ENCODE measurements around the gene NSDHL.
A peak's percentile ranks its signal among the peaks of the same experiment; 100 is the strongest.
"Not testable (repeated sequence)": the region's sequence is repeated elsewhere in the genome, so short reads cannot be mapped to it uniquely, and the experiment has no call there.

Gene NSDHL

GRCh38 chrX:152902502-152902820 is 71.6 kb downstream of the NSDHL start:
- no peaks in the 10 kb centered on the region for H3K27me3 ChIP-seq (ENCODE audit: insufficient read depth, low read length)

GRCh38 chrX:152903589-152903988 is 72.7 kb downstream of the NSDHL start:
- no peaks in the 10 kb centered on the region for H3K27me3 ChIP-seq (ENCODE audit: insufficient read depth, low read length)
- peaks cover 22% of the 10 kb centered on the region for H3K4me1 ChIP-seq (ENCODE audit: control insufficient read depth, insufficient read depth, low read length, unreplicated experiment)
- no peak overlapping the region for H3K27ac ChIP-seq (ENCODE audit: low read depth, low read length)

More at GRCh38 chrX:152902502-152902820, 71.6 kb downstream of the NSDHL start:
- H2AFZ ChIP-seq (ENCODE audit: low read length, unreplicated experiment): no peak overlapping the region
- H3K79me2 ChIP-seq (ENCODE audit: control insufficient read depth, insufficient read depth, low read length, unreplicated experiment): peaks cover 23% of the 10 kb centered on the region
- peaks cover 22% of the 10 kb centered on the region for H3K4me1 ChIP-seq (ENCODE audit: control insufficient read depth, insufficient read depth, low read length, unreplicated experiment)
- no peaks in the 10 kb centered on the region for H3K36me3 ChIP-seq (ENCODE audit: insufficient read depth, low read length)
- no peak overlapping the region for H3K27ac ChIP-seq (ENCODE audit: low read depth, low read length)
- no peak overlapping the region for H3K4me3 ChIP-seq (ENCODE audit: low read depth, low read length)

GRCh38 chrX:152904151-152905080 is 73.6 kb downstream of the NSDHL start:
- peaks cover 22% of the 10 kb centered on the region for H3K4me1 ChIP-seq (ENCODE audit: control insufficient read depth, insufficient read depth, low read length, unreplicated experiment)
- H2AFZ ChIP-seq (ENCODE audit: low read length, unreplicated experiment): peak overlapping the region; percentile 12
- H3K79me2 ChIP-seq (ENCODE audit: control insufficient read depth, insufficient read depth, low read length, unreplicated experiment): peaks cover 20% of the 10 kb centered on the region

More at GRCh38 chrX:152903589-152903988, 72.7 kb downstream of the NSDHL start:
- peaks cover 20% of the 10 kb centered on the region for H3K79me2 ChIP-seq (ENCODE audit: control insufficient read depth, insufficient read depth, low read length, unreplicated experiment)
- no peaks in the 10 kb centered on the region for H3K36me3 ChIP-seq (ENCODE audit: insufficient read depth, low read length)
- H2AFZ ChIP-seq (ENCODE audit: low read length, unreplicated experiment): no peak overlapping the region
- no peak overlapping the region for H3K4me3 ChIP-seq (ENCODE audit: low read depth, low read length)

GRCh38 chrX:152905081-152905420 is 74.2 kb downstream of the NSDHL start:
- no peak overlapping the region for H2AFZ ChIP-seq (ENCODE audit: low read length, unreplicated experiment)
- H3K4me1 ChIP-seq (ENCODE audit: control insufficient read depth, insufficient read depth, low read length, unreplicated experiment): peaks cover 22% of the 10 kb centered on the region
- no peaks in the 10 kb centered on the region for H3K27me3 ChIP-seq (ENCODE audit: insufficient read depth, low read length)
- H3K4me3 ChIP-seq (ENCODE audit: low read depth, low read length): no peak overlapping the region
- no peaks in the 10 kb centered on the region for H3K36me3 ChIP-seq (ENCODE audit: insufficient read depth, low read length)
- H3K27ac ChIP-seq (ENCODE audit: low read depth, low read length): no peak overlapping the region
- peaks cover 16% of the 10 kb centered on the region for H3K79me2 ChIP-seq (ENCODE audit: control insufficient read depth, insufficient read depth, low read length, unreplicated experiment)

More at GRCh38 chrX:152904151-152905080, 73.6 kb downstream of the NSDHL start:
- Histone ChIP-seq H3K4me3 (ENCODE audit: low read depth, low read length) (no peak overlapping the region), H3K27ac (ENCODE audit: low read depth, low read length) (peak overlapping the region; percentile 1; the same call in 1 of the 2 replicates), H3K36me3 (ENCODE audit: insufficient read depth, low read length) (no peaks in the 10 kb centered on the region), H3K27me3 (ENCODE audit: insufficient read depth, low read length) (no peaks in the 10 kb centered on the region)

- H3K79me2 ChIP-seq (ENCODE audit: control insufficient read depth, insufficient read depth, low read length, unreplicated experiment): peaks cover 5% of the 10 kb centered on the region
- no peak overlapping the region for H3K27ac ChIP-seq (ENCODE audit: low read depth, low read length)
- no peaks in the 10 kb centered on the region for H3K36me3 ChIP-seq (ENCODE audit: insufficient read depth, low read length)
- H3K4me3 ChIP-seq (ENCODE audit: low read depth, low read length): no peak overlapping the region
- H3K27me3 ChIP-seq (ENCODE audit: insufficient read depth, low read length): no peaks in the 10 kb centered on the region
- H2AFZ ChIP-seq (ENCODE audit: low read length, unreplicated experiment): no peak overlapping the region
- peaks cover 10% of the 10 kb centered on the region for H3K4me1 ChIP-seq (ENCODE audit: control insufficient read depth, insufficient read depth, low read length, unreplicated experiment)
Observed at GRCh38 chrX:152907084-152907651, 76.3 kb downstream of the NSDHL start.

GRCh38 chrX:152908486-152908885 is 77.6 kb downstream of the NSDHL start:
- H3K27ac ChIP-seq (ENCODE audit: low read depth, low read length): no peak overlapping the region
- H3K4me1 ChIP-seq (ENCODE audit: control insufficient read depth, insufficient read depth, low read length, unreplicated experiment): peaks cover 6% of the 10 kb centered on the region
- H2AFZ ChIP-seq (ENCODE audit: low read length, unreplicated experiment): no peak overlapping the region
- H3K79me2 ChIP-seq (ENCODE audit: control insufficient read depth, insufficient read depth, low read length, unreplicated experiment): peaks cover 2% of the 10 kb centered on the region
- no peaks in the 10 kb centered on the region for H3K27me3 ChIP-seq (ENCODE audit: insufficient read depth, low read length)
- H3K4me3 ChIP-seq (ENCODE audit: low read depth, low read length): no peak overlapping the region
- no peaks in the 10 kb centered on the region for H3K36me3 ChIP-seq (ENCODE audit: insufficient read depth, low read length)

GRCh38 chrX:152910018-152910417 is 79.2 kb downstream of the NSDHL start:
- H3K27me3 ChIP-seq (ENCODE audit: insufficient read depth, low read length); H3K4me3 ChIP-seq (ENCODE audit: low read depth, low read length); H3K79me2 ChIP-seq (ENCODE audit: control insufficient read depth, insufficient read depth, low read length, unreplicated experiment); H3K36me3 ChIP-seq (ENCODE audit: insufficient read depth, low read length); H3K4me1 ChIP-seq (ENCODE audit: control insufficient read depth, insufficient read depth, low read length, unreplicated experiment); H3K27ac ChIP-seq (ENCODE audit: low read depth, low read length); H2AFZ ChIP-seq (ENCODE audit: low read length, unreplicated experiment): not testable (repeated sequence)

- H3K4me1 ChIP-seq (ENCODE audit: control insufficient read depth, insufficient read depth, low read length, unreplicated experiment): peaks cover 9% of the 10 kb centered on the region
- no peaks in the 10 kb centered on the region for H3K27me3 ChIP-seq (ENCODE audit: insufficient read depth, low read length)
- no peaks in the 10 kb centered on the region for H3K36me3 ChIP-seq (ENCODE audit: insufficient read depth, low read length)
- no peak overlapping the region for H2AFZ ChIP-seq (ENCODE audit: low read length, unreplicated experiment)
- H3K27ac ChIP-seq (ENCODE audit: low read depth, low read length): no peak overlapping the region
- H3K4me3 ChIP-seq (ENCODE audit: low read depth, low read length): no peak overlapping the region
- H3K79me2 ChIP-seq (ENCODE audit: control insufficient read depth, insufficient read depth, low read length, unreplicated experiment): no peaks in the 10 kb centered on the region
Observed at GRCh38 chrX:152912106-152912505, 81.2 kb downstream of the NSDHL start.

- peaks cover 9% of the 10 kb centered on the region for H3K4me1 ChIP-seq (ENCODE audit: control insufficient read depth, insufficient read depth, low read length, unreplicated experiment)
- no peak overlapping the region for H3K4me3 ChIP-seq (ENCODE audit: low read depth, low read length)
- no peaks in the 10 kb centered on the region for H3K36me3 ChIP-seq (ENCODE audit: insufficient read depth, low read length)
- no peaks in the 10 kb centered on the region for H3K27me3 ChIP-seq (ENCODE audit: insufficient read depth, low read length)
- H3K79me2 ChIP-seq (ENCODE audit: control insufficient read depth, insufficient read depth, low read length, unreplicated experiment): no peaks in the 10 kb centered on the region
- no peak overlapping the region for H2AFZ ChIP-seq (ENCODE audit: low read length, unreplicated experiment)
- H3K27ac ChIP-seq (ENCODE audit: low read depth, low read length): no peak overlapping the region
Observed at GRCh38 chrX:152912641-152913040, 81.8 kb downstream of the NSDHL start.

GRCh38 chrX:152913346-152913745 is 82.5 kb downstream of the NSDHL start:
- H3K4me3 ChIP-seq (ENCODE audit: low read depth, low read length): no peak overlapping the region
- H3K27ac ChIP-seq (ENCODE audit: low read depth, low read length): no peak overlapping the region
- H2AFZ ChIP-seq (ENCODE audit: low read length, unreplicated experiment): no peak overlapping the region

GRCh38 chrX:152913910-152914309 is 83.0 kb downstream of the NSDHL start:
- H3K79me2 ChIP-seq (ENCODE audit: control insufficient read depth, insufficient read depth, low read length, unreplicated experiment): no peaks in the 10 kb centered on the region
- peaks cover 9% of the 10 kb centered on the region for H3K4me1 ChIP-seq (ENCODE audit: control insufficient read depth, insufficient read depth, low read length, unreplicated experiment)
- H3K36me3 ChIP-seq (ENCODE audit: insufficient read depth, low read length): no peaks in the 10 kb centered on the region
- H3K27me3 ChIP-seq (ENCODE audit: insufficient read depth, low read length): no peaks in the 10 kb centered on the region
- H3K4me3 ChIP-seq (ENCODE audit: low read depth, low read length): no peak overlapping the region
- H2AFZ ChIP-seq (ENCODE audit: low read length, unreplicated experiment): no peak overlapping the region
- no peak overlapping the region for H3K27ac ChIP-seq (ENCODE audit: low read depth, low read length)

More at GRCh38 chrX:152913346-152913745, 82.5 kb downstream of the NSDHL start:
- peaks cover 9% of the 10 kb centered on the region for H3K4me1 ChIP-seq (ENCODE audit: control insufficient read depth, insufficient read depth, low read length, unreplicated experiment)
- no peaks in the 10 kb centered on the region for H3K27me3 ChIP-seq (ENCODE audit: insufficient read depth, low read length)
- H3K36me3 ChIP-seq (ENCODE audit: insufficient read depth, low read length): no peaks in the 10 kb centered on the region
- H3K79me2 ChIP-seq (ENCODE audit: control insufficient read depth, insufficient read depth, low read length, unreplicated experiment): no peaks in the 10 kb centered on the region
